NB4 (cell line): Measurements from ENCODE around the gene KCNQ5.
"Not testable (repeated sequence)": the region's sequence is repeated elsewhere in the genome, so short reads cannot be mapped to it uniquely, and the experiment has no call there.

ENCODE experiments used
- DNase-seq: peaks from one replicate; pipeline ENCODE4 v3.0.0; 2010; ENCODE audit warnings: low read depth
- H3K4me3 ChIP-seq: one replicate; pipeline ENCODE4 v1.5.1; 2011; ENCODE audit warnings: mild to moderate bottlenecking, low read depth, low read length, moderate library complexity
- MYC ChIP-seq: IDR thresholded peaks from 2 replicates; pipeline ENCODE4 v1.6.1; 2011; ENCODE audit warnings: low read depth, low read length
- POLR2A ChIP-seq: IDR thresholded peaks from 2 replicates; pipeline ENCODE4 v1.6.1; 2011; ENCODE audit warnings: mild to moderate bottlenecking; ENCODE audit not compliant: insufficient read length; ENCODE audit errors: extremely low read depth
- TF ChIP-seq, protein P1 (sequence below): IDR thresholded peaks from one replicate; pipeline ENCODE4 v1.5.1; 2012; ENCODE audit warnings: low read depth, low read length
- TF ChIP-seq, protein P2 (sequence below): IDR thresholded peaks from 2 replicates; pipeline ENCODE4 v1.6.1; 2011; ENCODE audit warnings: low read depth, low read length

The KCNQ5 gene

DNA sequence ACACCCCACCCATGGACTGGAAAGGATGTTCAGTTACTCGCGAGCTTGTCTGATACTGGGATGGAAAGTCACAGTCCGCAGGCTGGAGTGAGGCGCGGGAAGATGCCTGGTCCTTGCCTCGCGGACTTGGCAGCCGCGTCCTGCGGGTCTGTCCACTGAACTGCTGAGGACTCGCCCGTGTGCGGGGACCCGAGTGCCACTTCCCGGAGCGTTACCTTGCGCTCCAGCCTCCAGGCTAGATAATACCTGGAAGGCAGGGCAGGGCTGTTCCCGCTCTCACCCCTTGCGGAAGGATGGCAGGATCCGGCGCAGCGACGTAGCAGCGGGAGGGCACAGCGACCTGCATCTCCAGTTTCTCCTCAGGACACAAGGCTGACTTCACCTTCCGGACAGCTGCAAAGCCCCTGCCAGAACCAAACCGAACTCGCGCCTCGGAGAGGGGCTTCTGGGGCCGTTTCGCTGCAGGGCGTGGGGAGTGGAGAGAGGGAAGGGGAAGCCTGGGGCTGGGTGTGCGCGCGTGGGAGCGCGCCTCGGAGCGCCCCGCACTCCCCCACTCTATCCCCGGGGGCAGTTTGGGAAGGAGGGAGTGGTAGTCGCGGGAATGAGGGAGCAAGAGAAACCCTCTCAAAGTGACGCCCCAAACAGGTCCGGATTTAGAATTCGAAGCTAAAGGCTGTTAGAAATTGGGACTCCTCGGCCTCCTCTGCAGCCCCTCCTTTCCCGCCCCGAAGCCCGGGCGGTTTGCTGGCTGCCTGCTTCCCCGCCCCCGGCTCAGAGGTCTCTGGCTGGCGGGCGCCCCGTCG, at the start of gene KCNQ5:
Gene KCNQ5, plus strand, starts transcription at position 774 of the 803 bp plus-strand sequence.
- DNase-seq = peak; percentile 76
- TF ChIP-seq, protein P1, sequence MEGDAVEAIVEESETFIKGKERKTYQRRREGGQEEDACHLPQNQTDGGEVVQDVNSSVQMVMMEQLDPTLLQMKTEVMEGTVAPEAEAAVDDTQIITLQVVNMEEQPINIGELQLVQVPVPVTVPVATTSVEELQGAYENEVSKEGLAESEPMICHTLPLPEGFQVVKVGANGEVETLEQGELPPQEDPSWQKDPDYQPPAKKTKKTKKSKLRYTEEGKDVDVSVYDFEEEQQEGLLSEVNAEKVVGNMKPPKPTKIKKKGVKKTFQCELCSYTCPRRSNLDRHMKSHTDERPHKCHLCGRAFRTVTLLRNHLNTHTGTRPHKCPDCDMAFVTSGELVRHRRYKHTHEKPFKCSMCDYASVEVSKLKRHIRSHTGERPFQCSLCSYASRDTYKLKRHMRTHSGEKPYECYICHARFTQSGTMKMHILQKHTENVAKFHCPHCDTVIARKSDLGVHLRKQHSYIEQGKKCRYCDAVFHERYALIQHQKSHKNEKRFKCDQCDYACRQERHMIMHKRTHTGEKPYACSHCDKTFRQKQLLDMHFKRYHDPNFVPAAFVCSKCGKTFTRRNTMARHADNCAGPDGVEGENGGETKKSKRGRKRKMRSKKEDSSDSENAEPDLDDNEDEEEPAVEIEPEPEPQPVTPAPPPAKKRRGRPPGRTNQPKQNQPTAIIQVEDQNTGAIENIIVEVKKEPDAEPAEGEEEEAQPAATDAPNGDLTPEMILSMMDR = no peak
- TF ChIP-seq, protein P2, sequence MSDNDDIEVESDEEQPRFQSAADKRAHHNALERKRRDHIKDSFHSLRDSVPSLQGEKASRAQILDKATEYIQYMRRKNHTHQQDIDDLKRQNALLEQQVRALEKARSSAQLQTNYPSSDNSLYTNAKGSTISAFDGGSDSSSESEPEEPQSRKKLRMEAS = peak; percentile 35; the same call in 1 of the 2 replicates

DNA sequence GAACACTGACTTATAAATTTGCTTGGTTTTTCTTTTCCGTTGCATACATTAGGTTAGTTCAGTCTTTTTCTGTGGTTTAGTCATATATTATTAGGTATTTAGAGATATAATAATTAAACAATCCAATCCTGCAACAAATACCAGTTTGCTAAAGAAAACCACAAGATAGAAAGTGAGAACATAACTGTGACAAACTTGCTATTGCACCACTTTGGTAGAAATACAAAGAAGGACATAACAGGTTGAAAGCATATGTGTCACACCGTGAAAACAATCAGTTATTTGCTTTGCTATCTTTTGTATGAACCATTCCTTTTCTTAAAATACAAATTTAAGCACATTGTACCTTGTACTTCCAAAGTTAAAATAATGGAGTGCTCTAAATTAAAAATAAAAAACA, 42.0 kb upstream of the KCNQ5 start:
- H3K4me3 ChIP-seq = peak overlapping the region; percentile 42
- peak; percentile 56 for DNase-seq
- TF ChIP-seq MYC (peak; percentile 44; the same call in 1 of the 2 replicates), POLR2A (no peak)

More for the DNA sequence above, at the start of gene KCNQ5:
- H3K4me3 ChIP-seq = peak within 1 kb of the TSS; percentile 79

DNA sequence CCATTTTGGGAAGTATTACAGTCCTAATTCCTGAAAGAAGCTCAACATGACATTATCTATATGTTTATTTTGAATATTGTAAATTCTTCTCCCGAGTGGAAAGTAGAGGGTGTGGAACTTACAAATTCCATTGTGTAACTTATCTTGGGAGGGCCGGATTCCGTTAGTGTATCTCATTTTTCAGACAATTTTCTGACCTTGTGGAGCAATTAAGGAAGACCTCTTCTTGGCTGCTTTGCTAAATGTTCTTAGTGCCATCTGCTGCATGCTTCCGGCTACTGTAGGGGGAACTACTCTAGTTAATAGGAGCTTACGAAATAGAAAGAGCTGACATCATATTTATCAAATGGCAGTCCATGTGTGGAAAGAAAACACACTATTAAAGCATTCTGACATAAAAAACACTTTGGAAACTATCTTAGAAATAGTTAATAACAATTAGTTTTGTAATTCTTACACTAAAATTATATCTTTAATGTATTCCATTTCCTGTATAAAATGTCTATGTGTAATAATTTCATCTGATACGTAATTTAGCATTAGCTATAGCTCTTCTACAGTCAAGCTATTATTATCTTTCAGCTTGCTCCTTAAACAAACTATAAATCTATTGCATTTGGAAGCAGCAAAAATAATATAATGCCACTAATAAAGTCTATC, 41.5 kb upstream of the KCNQ5 start:
- DNase-seq = peak; percentile 90
- TF ChIP-seq, protein P1 = peak; percentile 75
- TF ChIP-seq MYC (0 out of 2 replicates have a peak, but pooled peaks have one; percentile 34), POLR2A (no peak)
- TF ChIP-seq, protein P2 = peak; percentile 57; the same call in 1 of the 2 replicates

DNA sequence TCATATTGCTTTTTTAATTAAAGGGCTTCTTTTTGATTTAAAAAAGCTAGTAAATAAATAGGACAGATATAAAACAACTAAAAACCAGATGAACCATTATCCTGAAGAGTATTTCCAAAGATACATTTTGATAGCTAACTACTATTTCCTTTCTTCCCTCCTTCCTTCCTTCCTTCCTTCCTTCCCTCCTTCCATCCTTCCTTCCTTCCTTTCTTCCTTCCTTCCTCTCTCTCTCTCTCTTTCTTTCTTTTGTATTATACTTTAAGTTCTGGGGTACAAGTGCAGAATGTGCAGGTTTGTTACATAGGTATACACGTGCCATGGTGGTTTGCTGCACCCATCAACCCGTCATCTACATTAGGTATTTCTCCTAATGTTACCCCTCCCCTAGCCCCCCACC, 40.9 kb upstream of the KCNQ5 start:
- not testable (repeated sequence) for H3K4me3 ChIP-seq, DNase-seq

More for the DNA sequence above, 41.5 kb upstream of the KCNQ5 start:
- H3K4me3 ChIP-seq = peak overlapping the region; percentile 42

DNA sequence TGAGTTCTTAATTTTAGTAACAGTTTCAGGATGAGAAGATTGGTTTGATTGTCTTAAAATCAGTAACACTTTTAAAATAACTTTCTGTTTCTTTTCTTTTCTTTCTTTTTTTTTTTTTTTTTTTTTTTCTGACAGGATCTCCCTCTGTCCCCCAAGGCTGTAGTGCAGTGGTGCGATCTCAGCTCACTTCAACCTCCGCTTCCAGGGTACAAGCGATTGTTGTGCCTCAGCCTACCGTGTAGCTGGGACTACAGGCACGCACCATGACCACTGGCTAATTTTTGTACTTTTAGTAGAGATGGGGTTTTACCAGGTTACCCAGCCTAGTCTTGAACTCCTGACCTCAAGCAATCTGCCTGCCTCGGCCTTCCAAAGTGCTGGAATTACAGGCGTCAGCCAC, 33.7 kb upstream of the KCNQ5 start:
- no peak overlapping the region for H3K4me3 ChIP-seq
- DNase-seq = no peak
- TF ChIP-seq MYC (no peak), POLR2A (no peak)

DNA sequence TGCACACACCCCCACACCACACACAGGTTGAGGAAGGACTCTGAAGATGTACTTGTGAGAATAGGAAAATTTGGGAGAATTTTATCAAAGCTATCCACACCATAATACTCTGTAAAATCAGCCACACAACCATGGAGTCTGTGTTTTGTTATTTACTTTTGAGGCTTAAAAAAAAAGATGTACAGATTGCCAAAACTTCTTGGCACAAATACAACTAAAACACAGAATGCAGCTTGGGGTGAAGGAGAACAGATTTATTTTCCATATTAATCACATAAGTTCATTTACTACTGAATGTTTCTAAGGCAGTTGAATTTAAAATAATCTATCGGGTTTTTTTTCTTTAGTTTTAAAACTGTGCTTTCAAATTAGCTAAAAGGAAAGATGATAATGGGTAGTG, 32.8 kb upstream of the KCNQ5 start:
- no peak for DNase-seq
- TF ChIP-seq POLR2A (no peak), MYC (no peak)
- TF ChIP-seq, protein P1 = no peak
- TF ChIP-seq, protein P2 = no peak
- no peak overlapping the region for H3K4me3 ChIP-seq

DNA sequence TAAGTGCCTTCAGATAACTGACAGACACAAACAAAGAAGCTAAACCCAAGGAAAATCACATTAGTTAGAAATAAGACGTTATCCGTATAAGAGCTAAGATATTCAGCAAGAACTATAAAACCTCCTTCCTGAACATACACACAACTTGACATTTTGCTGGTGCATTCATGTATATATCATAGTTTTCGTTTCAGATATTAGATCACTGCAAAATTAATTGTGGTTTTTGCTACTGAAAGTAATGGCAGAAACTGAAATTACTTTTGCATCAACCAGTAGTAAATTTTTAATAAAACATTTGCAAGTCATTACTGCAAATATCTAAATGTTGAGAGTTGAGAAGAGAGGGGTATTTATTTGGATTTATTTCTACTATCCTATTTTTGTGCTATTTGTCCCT, 26.1 kb upstream of the KCNQ5 start:
- H3K4me3 ChIP-seq = no peak overlapping the region
- TF ChIP-seq, protein P1 = no peak
- TF ChIP-seq, protein P2 = no peak
- no peak for TF ChIP-seq POLR2A
- no peak for TF ChIP-seq MYC
- DNase-seq = no peak
